Measurements from ENCODE around the gene TASP1.

TASP1 gene

DNA sequence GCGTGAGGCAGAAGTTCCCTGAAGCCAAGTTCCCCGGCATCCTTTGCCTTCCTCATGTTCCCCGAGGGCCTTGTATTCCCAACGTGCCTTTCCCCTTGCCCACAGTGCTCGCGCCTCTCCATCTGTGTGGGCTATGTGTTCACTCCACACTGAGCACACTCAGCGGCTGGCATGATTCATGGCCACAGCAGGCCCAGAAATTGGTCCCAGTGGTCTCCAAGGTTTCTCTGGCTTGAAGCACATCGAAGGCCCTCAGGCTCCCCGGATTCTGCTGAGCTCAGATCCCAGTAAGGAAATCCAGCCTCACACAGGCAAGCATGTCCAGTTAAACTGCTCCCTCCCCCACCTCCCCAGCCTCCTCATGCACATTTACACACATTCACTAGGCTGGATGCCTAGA, 294.1 kb downstream of the TASP1 start:
- TF ChIP-seq, protein P1, sequence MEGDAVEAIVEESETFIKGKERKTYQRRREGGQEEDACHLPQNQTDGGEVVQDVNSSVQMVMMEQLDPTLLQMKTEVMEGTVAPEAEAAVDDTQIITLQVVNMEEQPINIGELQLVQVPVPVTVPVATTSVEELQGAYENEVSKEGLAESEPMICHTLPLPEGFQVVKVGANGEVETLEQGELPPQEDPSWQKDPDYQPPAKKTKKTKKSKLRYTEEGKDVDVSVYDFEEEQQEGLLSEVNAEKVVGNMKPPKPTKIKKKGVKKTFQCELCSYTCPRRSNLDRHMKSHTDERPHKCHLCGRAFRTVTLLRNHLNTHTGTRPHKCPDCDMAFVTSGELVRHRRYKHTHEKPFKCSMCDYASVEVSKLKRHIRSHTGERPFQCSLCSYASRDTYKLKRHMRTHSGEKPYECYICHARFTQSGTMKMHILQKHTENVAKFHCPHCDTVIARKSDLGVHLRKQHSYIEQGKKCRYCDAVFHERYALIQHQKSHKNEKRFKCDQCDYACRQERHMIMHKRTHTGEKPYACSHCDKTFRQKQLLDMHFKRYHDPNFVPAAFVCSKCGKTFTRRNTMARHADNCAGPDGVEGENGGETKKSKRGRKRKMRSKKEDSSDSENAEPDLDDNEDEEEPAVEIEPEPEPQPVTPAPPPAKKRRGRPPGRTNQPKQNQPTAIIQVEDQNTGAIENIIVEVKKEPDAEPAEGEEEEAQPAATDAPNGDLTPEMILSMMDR (IDR thresholded peaks at IDR 0.05; ENCODE audit: unreplicated experiment in 3 of 3), result no peak
- H3K27ac Mint-ChIP-seq, result no peak overlapping the region
- H3K4me3 Mint-ChIP-seq, result no peak overlapping the region
- H3K27me3 Mint-ChIP-seq (ENCODE audit: low read depth), result no peaks in the 10 kb centered on the region
- no peaks in the 10 kb centered on the region for H3K36me3 Mint-ChIP-seq (ENCODE audit: low read depth)
- peaks cover 22% of the 10 kb centered on the region for H3K4me1 Mint-ChIP-seq
- no peaks in the 10 kb centered on the region for H3K9me3 Mint-ChIP-seq

DNA sequence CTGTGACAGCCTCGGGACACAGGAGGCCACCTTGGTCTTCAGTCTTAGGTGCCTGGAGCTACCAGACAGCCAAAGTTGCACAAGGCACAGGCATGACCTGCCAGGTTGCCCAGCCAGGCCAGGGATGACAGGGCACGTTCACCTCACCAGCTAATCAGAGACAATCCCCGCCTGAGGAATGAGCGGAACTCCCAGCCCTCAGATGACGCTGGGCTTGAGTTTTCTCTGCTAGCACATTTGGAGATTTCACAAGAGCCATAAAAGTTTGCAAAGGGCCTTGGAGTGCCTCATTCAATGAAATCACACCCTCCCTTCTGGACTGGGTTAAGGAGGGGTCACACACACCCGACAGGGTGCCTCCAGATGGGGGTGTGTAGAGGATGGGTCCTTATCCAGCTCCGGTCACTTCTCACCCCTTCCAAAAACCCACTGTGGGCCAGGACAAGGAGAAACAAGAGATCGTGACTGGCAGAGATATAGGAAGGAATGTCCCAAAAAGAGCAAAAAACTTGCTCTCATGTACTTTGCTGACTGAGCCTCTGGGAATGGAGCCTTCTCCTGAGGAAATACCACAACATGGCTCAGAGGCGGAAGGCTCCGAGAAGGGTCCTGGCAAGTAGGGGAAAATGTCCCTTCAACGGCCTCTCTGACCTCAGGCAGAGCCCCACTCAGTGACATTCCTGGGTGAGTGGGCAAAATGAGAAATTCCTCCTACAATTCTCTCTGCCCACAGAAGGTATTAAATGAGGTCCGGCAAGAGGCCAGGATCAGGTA, 296.1 kb downstream of the TASP1 start:
- no peak overlapping the region for H3K4me3 Mint-ChIP-seq

DNA sequence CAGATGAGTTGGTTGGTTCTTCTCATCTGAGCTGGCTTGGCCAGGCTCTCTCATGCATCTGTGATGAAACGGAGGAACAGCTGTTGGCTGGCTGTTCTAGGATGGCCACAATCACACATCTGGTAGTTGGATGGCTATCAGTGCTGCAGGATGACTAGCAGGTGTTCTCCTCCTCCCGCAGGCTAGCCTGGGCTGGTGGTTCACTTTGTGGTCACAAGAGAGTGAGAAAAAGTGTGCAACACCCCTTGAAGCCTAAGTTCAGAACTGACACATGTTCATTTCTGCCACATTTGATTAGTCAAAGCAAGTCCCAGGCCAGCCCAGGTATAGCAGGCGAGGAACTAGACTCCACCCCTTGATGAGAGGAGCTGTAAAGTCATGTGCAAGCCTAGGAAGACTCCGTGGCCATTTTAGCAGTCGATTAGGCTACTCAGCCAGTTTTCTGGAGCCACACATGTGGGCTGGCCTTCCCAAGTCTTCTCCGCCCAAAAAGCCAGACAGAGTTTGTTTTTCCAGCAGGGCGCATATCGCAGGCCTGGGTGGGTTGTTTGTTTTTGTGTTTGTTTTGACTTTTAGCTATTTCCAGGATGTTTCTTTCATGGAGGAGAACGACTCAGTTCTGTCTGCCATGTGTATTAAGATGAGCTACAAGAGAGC, 296.9 kb downstream of the TASP1 start:
- peaks cover 13% of the 10 kb centered on the region for H3K4me1 Mint-ChIP-seq
- H3K9me3 Mint-ChIP-seq, result no peaks in the 10 kb centered on the region
- H3K27me3 Mint-ChIP-seq (ENCODE audit: low read depth), result no peaks in the 10 kb centered on the region
- H3K4me3 Mint-ChIP-seq, result no peak overlapping the region
- H3K36me3 Mint-ChIP-seq (ENCODE audit: low read depth), result no peaks in the 10 kb centered on the region
- TF ChIP-seq, protein P1 (IDR thresholded peaks at IDR 0.05; ENCODE audit: unreplicated experiment in 3 of 3), result no peak
- no peak overlapping the region for H3K27ac Mint-ChIP-seq

More for the DNA sequence above, 296.1 kb downstream of the TASP1 start:
- H3K27ac Mint-ChIP-seq, result no peak overlapping the region
- no peaks in the 10 kb centered on the region for H3K36me3 Mint-ChIP-seq (ENCODE audit: low read depth)
- H3K9me3 Mint-ChIP-seq, result no peaks in the 10 kb centered on the region
- TF ChIP-seq, protein P1 (IDR thresholded peaks at IDR 0.05; ENCODE audit: unreplicated experiment in 3 of 3), result no peak
- H3K27me3 Mint-ChIP-seq (ENCODE audit: low read depth), result no peaks in the 10 kb centered on the region
- peaks cover 13% of the 10 kb centered on the region for H3K4me1 Mint-ChIP-seq

DNA sequence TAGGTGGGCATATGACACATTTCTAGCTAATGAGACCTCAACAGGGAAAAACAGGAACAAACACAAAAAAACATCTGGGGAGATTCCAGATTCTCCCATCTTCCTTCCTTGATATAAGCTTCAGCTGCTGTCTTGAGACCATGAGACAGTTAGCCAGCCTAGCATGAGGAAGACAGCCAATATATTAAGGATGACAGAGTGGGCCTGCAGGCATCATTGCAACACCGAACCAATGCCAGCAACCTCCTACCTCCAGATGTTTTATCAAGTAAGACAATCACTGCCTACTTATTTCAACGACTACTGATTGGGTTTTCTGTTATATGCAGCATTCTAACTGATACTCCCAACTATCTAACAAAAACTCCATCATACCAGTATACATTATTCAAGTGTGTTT, 298.6 kb downstream of the TASP1 start:
- Mint-ChIP-seq H3K9me3 (no peaks in the 10 kb centered on the region), H3K36me3 (ENCODE audit: low read depth) (no peaks in the 10 kb centered on the region), H3K4me3 (no peak overlapping the region), H3K4me1 (peaks cover 13% of the 10 kb centered on the region), H3K27ac (peak overlapping the region in 1 of 3 experiments; percentile 45), H3K27me3 (ENCODE audit: low read depth) (no peaks in the 10 kb centered on the region)
- TF ChIP-seq, protein P1 (IDR thresholded peaks at IDR 0.05; ENCODE audit: unreplicated experiment in 3 of 3), result no peak

Data from nephron (organoid).